NCI-H146 (cell line): ENCODE results near the gene FLYWCH1.

Source experiments
- DNase-seq: peaks from one replicate; lab custom pipeline; 2025; lab: John Stamatoyannopoulos, UW

Gene FLYWCH1

GRCh38 chr16:2900526-2901075 is 11.1 kb upstream of the FLYWCH1 start:
- DNase-seq: no peak

- no peak for DNase-seq
Observed at GRCh38 chr16:2902337-2903130, 9.2 kb upstream of the FLYWCH1 start.

- peak; percentile 88 for DNase-seq
Observed at GRCh38 chr16:2904100-2904921, 7.4 kb upstream of the FLYWCH1 start.

- peak; percentile 67 for DNase-seq
Observed at GRCh38 chr16:2904922-2905240, 6.8 kb upstream of the FLYWCH1 start.

GRCh38 chr16:2905241-2905987 is 6.3 kb upstream of the FLYWCH1 start:
- peak; percentile 100 for DNase-seq

GRCh38 chr16:2905988-2906387 is 5.7 kb upstream of the FLYWCH1 start:
- DNase-seq: no peak

- peak; percentile 48 for DNase-seq
Observed at GRCh38 chr16:2907084-2907753, 4.5 kb upstream of the FLYWCH1 start.

GRCh38 chr16:2910441-2910969 is 1.2 kb upstream of the FLYWCH1 start:
- DNase-seq: no peak

GRCh38 chr16:2912330-2913199 is 834 bp downstream of the FLYWCH1 start:
- peak; percentile 45 for DNase-seq

GRCh38 chr16:2913603-2914002 is 1.9 kb downstream of the FLYWCH1 start:
- no peak for DNase-seq

- no peak for DNase-seq
Observed at GRCh38 chr16:2914233-2914632, 2.5 kb downstream of the FLYWCH1 start.

GRCh38 chr16:2915196-2915929 is 3.6 kb downstream of the FLYWCH1 start:
- DNase-seq: no peak

- peak; percentile 54 for DNase-seq
Observed at GRCh38 chr16:2919511-2920255, 8.0 kb downstream of the FLYWCH1 start.

GRCh38 chr16:2923481-2923880 is 11.8 kb downstream of the FLYWCH1 start:
- no peak for DNase-seq

GRCh38 chr16:2924901-2925755 is 13.4 kb downstream of the FLYWCH1 start:
- DNase-seq: no peak

GRCh38 chr16:2925951-2926649 is 14.4 kb downstream of the FLYWCH1 start:
- peak; percentile 76 for DNase-seq

GRCh38 chr16:2926650-2926999 is 14.9 kb downstream of the FLYWCH1 start:
- no peak for DNase-seq
